22Rv1 (cell line): ENCODE results near the gene CUL4A.

ENCODE experiments used
- CTCF ChIP-seq: fragments of 450-650 bp; IDR thresholded peaks from 2 replicates; pipeline ENCODE4 v1.5.1; 2017; ENCODE audit warnings: mild to moderate bottlenecking
- ZFX ChIP-seq: fragments of 450-650 bp; IDR thresholded peaks from 2 replicates; pipeline ENCODE4 v1.6.1; 2017; ENCODE audit warnings: antibody characterized with exemption, borderline replicate concordance

- TF ChIP-seq CTCF: no peak
- TF ChIP-seq ZFX: no peak
Measured at GRCh38 chr13:113190181-113190580, 19.2 kb upstream of the CUL4A start.
